OCI-LY7 (cell line): ENCODE results near the gene KCNQ2. TPM values are rescaled to one million over a fixed set of nuclear protein-coding genes. Genes with fewer than 3 reads are reported as not detected.

Experiments
- BruUV-seq: library from RNA; stranded (reverse); fragments of 400-500 nt; replicated peaks from 2 replicates; lab custom pipeline; 2021; lab: Mats Ljungman, UMichigan
- CTCF ChIA-PET: fragments of 300-600 bp; sonication (Branson Sonifier 250); formaldehyde crosslinking; loops from one replicate; lab custom pipeline; 2022; ENCODE audit warnings: antibody characterized with exemption; ENCODE audit not compliant: unreplicated experiment; lab: Charles Lee
- POLR2A ChIA-PET: fragments of 300-600 bp; sonication (Branson Sonifier 250); formaldehyde crosslinking; loops from one replicate; lab custom pipeline; 2022; ENCODE audit warnings: antibody characterized with exemption; lab: Charles Lee
- DNase-seq: peaks from one replicate; pipeline ENCODE4 v3.0.0-alpha.2; 2015; ENCODE audit warnings: low spot score
- H2AFZ ChIP-seq: fragments of 200-600 bp; sonication (generic), shearing (Covaris generic); 2 replicates; pipeline ENCODE4 v1.6.1; 2014; ENCODE audit warnings: mild to moderate bottlenecking, antibody characterized with exemption, low read length, moderate library complexity
- H3K27ac ChIP-seq: fragments of 200-600 bp; sonication (generic); 2 replicates; pipeline ENCODE4 v1.5.1; 2014; ENCODE audit warnings: mixed run types, low read depth, mild to moderate bottlenecking, moderate library complexity, low read length, inconsistent platforms; ENCODE audit not compliant: poor library complexity, severe bottlenecking
- H3K36me3 ChIP-seq: fragments of 200-600 bp; sonication (generic); 2 replicates; pipeline ENCODE4 v1.6.1; 2014; ENCODE audit warnings: mild to moderate bottlenecking, antibody characterized with exemption, low read length, moderate library complexity, mixed read lengths; ENCODE audit not compliant: insufficient read depth
- H3K4me1 ChIP-seq: fragments of 200-600 bp; sonication (generic); 2 replicates; pipeline ENCODE4 v1.5.1; 2014; ENCODE audit warnings: mild to moderate bottlenecking, low read length; ENCODE audit not compliant: insufficient read depth, poor library complexity, severe bottlenecking
- H3K4me2 ChIP-seq: fragments of 200-600 bp; sonication (generic); 2 replicates; pipeline ENCODE4 v1.6.1; 2014; ENCODE audit warnings: mild to moderate bottlenecking, low read length
- H3K4me3 ChIP-seq: fragments of 200-600 bp; sonication (generic); 2 replicates; pipeline ENCODE4 v1.5.1; 2014; ENCODE audit warnings: mild to moderate bottlenecking, low read depth, low read length; ENCODE audit not compliant: poor library complexity, severe bottlenecking
- H3K79me2 ChIP-seq: fragments of 200-600 bp; sonication (generic); 2 replicates; pipeline ENCODE4 v1.6.1; 2016; ENCODE audit warnings: low read depth, mild to moderate bottlenecking, low read length, moderate library complexity, mixed read lengths; ENCODE audit not compliant: insufficient read depth
- H3K9me2 ChIP-seq: fragments of 200-600 bp; sonication (generic); 2 replicates; pipeline ENCODE4 v1.6.1; 2016; ENCODE audit warnings: mild to moderate bottlenecking, low read length, mixed read lengths; ENCODE audit not compliant: insufficient read depth
- H3K9me3 ChIP-seq: fragments of 200-600 bp; sonication (generic); 2 replicates; pipeline ENCODE4 v1.6.1; 2014; ENCODE audit warnings: mild to moderate bottlenecking, mixed run types, low read length, mixed read lengths
- H4K20me1 ChIP-seq: fragments of 200-600 bp; sonication (generic); 2 replicates; pipeline ENCODE4 v1.6.1; 2014; ENCODE audit warnings: mild to moderate bottlenecking, antibody characterized with exemption, low read length, moderate library complexity, mixed read lengths; ENCODE audit not compliant: insufficient read depth
- EZH2phosphoT487 ChIP-seq: fragments of 200-600 bp; sonication (generic); IDR thresholded peaks from 2 replicates; pipeline ENCODE4 v1.6.1; 2018; ENCODE audit warnings: low read depth, borderline replicate concordance, mild to moderate bottlenecking, mixed run types, antibody characterized with exemption, low read length, moderate library complexity, mixed read lengths
- intact Hi-C: fragments of 100-400 bp; cut with micrococcal nuclease; formaldehyde crosslinking; loops from one replicate; pipeline ENCODE4 v1.10.0; 2022; ENCODE audit not compliant: unreplicated experiment
- total RNA-seq, 2 experiments: library from RNA; depleted of rRNA in 1 of 2; stranded (reverse); fragments of >200 nt in 1 of 2; shearing (Covaris generic) in 1 of 2; gene quantifications; 2 replicates each; pipeline ENCODE4 v1.2.3, GENCODE V29; 2014 to 2022
- TF ChIP-seq, protein P1 (sequence below): fragments of 200-600 bp; sonication (generic); conservative IDR thresholded peaks from 2 replicates; pipeline ENCODE4 v1.5.1; 2014; ENCODE audit warnings: mild to moderate bottlenecking, antibody characterized with exemption, low read length, moderate library complexity, mixed read lengths

The KCNQ2 gene
- total RNA-seq, 2 experiments from 2014 or later, result not detected

DNA sequence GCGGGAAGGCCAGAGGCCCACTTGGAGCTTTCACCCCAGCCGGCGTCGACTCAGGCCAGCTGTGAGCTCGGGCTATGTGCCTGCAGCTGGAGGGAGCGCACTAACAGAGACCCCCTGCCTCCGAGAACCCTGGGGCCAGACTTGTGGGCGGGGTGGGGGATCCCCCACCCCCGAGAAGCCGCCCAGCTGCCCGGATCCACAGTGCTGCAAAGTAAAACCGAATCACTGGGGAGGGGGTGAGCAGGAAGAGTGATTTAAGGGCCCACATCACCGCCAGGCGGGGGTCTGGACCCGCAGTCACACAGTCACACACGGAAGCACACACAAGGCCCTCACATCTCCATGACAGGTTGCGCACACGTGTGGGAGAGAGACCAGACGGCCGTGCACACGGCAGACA is 48.7 kb downstream of the KCNQ2 start:
- Histone ChIP-seq H3K79me2 (no peaks in the 10 kb centered on the region), H3K4me3 (no peak overlapping the region), H4K20me1 (no peaks in the 10 kb centered on the region), H3K36me3 (no peaks in the 10 kb centered on the region), H3K9me2 (no peaks in the 10 kb centered on the region), H3K9me3 (no peaks in the 10 kb centered on the region), H3K27ac (no peak overlapping the region), H3K4me1 (no peaks in the 10 kb centered on the region), H3K4me2 (no peak overlapping the region), H2AFZ (no peak overlapping the region)
- BruUV-seq, result no TSS peak
- POLR2A ChIA-PET, result no interaction called here
- intact Hi-C loops, result no loop called here
- CTCF ChIA-PET, result no interaction called here
- DNase-seq, result no peak
- TF ChIP-seq, protein P1, sequence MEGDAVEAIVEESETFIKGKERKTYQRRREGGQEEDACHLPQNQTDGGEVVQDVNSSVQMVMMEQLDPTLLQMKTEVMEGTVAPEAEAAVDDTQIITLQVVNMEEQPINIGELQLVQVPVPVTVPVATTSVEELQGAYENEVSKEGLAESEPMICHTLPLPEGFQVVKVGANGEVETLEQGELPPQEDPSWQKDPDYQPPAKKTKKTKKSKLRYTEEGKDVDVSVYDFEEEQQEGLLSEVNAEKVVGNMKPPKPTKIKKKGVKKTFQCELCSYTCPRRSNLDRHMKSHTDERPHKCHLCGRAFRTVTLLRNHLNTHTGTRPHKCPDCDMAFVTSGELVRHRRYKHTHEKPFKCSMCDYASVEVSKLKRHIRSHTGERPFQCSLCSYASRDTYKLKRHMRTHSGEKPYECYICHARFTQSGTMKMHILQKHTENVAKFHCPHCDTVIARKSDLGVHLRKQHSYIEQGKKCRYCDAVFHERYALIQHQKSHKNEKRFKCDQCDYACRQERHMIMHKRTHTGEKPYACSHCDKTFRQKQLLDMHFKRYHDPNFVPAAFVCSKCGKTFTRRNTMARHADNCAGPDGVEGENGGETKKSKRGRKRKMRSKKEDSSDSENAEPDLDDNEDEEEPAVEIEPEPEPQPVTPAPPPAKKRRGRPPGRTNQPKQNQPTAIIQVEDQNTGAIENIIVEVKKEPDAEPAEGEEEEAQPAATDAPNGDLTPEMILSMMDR, result no peak
- no peak for TF ChIP-seq EZH2phosphoT487

DNA sequence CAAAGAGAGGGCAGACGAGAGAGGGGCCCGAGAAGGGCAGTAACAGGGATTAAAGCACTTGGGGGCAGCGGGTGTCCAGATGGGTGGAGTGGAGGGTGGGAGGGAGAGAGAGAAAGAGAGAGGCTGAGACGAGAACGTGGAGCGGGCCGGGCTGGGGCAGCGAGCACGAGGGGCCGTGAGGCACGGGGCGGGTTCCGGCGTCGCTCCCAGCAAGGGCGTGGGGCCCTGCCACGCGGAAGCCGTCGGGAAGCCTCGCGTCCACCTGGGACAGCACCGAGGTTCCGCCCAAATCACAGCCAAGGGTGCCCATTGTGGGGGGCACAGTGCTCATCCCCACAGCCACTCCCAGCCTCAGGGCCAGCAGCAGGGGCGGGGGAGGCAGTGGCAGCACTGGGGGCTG is 49.8 kb downstream of the KCNQ2 start:
- Histone ChIP-seq H4K20me1 (no peaks in the 10 kb centered on the region), H3K36me3 (no peaks in the 10 kb centered on the region), H3K9me3 (no peaks in the 10 kb centered on the region), H3K4me3 (no peak overlapping the region), H3K9me2 (no peaks in the 10 kb centered on the region), H3K4me2 (no peak overlapping the region), H3K79me2 (no peaks in the 10 kb centered on the region), H3K4me1 (no peaks in the 10 kb centered on the region), H2AFZ (no peak overlapping the region), H3K27ac (no peak overlapping the region)
- no peak for DNase-seq
- intact Hi-C loops, result no loop called here
- ChIA-PET POLR2A (no interaction called here), CTCF (interaction anchor here (0.6 kb wide), 1 partner anchor 110 kb away, joined by 3 read pairs; no protein-coding TSS in a partner anchor)
- TF ChIP-seq EZH2phosphoT487, result no peak
- TF ChIP-seq, protein P1, result no peak
- BruUV-seq, result no TSS peak

DNA sequence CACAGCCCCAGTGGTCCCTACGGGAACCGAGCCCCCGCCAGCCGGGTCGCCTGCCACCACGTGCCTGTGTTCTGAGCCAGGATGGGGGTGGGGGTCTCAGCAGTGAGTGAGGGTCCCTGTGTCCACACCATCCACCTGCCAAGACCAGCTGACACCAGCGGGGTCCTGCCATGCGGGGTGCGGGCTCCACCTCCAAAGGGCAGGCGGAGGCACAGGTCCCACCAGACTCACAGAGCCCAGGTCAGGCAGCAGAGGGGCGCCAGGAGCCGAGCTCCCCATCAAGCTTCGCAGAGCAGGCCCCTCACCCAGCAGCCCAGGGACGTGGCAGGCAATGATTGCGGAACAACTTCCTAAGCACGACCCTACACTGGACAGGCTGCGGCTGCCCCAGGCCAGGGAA is 50.5 kb downstream of the KCNQ2 start:
- H3K9me3 ChIP-seq, result no peaks in the 10 kb centered on the region
- POLR2A ChIA-PET, result no interaction called here
- intact Hi-C loops, result no loop called here
- H3K36me3 ChIP-seq, result no peaks in the 10 kb centered on the region
- no peaks in the 10 kb centered on the region for H3K79me2 ChIP-seq
- H3K4me2 ChIP-seq, result no peak overlapping the region
- TF ChIP-seq EZH2phosphoT487, result no peak
- TF ChIP-seq, protein P1, result no peak
- H3K4me1 ChIP-seq, result no peaks in the 10 kb centered on the region
- no peak overlapping the region for H3K4me3 ChIP-seq
- DNase-seq, result no peak
- H3K9me2 ChIP-seq, result no peaks in the 10 kb centered on the region
- CTCF ChIA-PET, result no interaction called here
- no peaks in the 10 kb centered on the region for H4K20me1 ChIP-seq
- no TSS peak for BruUV-seq
- H3K27ac ChIP-seq, result no peak overlapping the region
- H2AFZ ChIP-seq, result no peak overlapping the region
